WERI-Rb-1 (cell line): ENCODE results near the gene PHETA2.
"Not testable (repeated sequence)": the region's sequence is repeated elsewhere in the genome, so short reads cannot be mapped to it uniquely, and the experiment has no call there.

Experiments
- DNase-seq: peaks from one replicate; pipeline ENCODE4 v3.0.0-alpha.2; 2020
- H3K27ac ChIP-seq: fragments of 250-450 bp; sonication (Bioruptor Pico); 2 replicates; pipeline ENCODE4 v1.5.1; 2020; ENCODE audit warnings: mild to moderate bottlenecking, moderate library complexity
- H3K27me3 ChIP-seq: fragments of 250-450 bp; sonication (Bioruptor Pico); 2 replicates; pipeline ENCODE4 v1.5.1; 2021; ENCODE audit warnings: mild to moderate bottlenecking, low read depth, moderate library complexity; ENCODE audit not compliant: insufficient read depth, severe bottlenecking
- H3K36me3 ChIP-seq: fragments of 250-450 bp; sonication (Bioruptor Pico); 2 replicates; pipeline ENCODE4 v1.5.1; 2020; ENCODE audit warnings: mild to moderate bottlenecking, moderate library complexity
- H3K4me3 ChIP-seq: 2 replicates; pipeline ENCODE4 v1.5.1; 2011; ENCODE audit warnings: low read depth, mild to moderate bottlenecking, control low read depth, low read length
- H3K9me3 ChIP-seq: fragments of 250-450 bp; sonication (Bioruptor Pico); 2 replicates; pipeline ENCODE4 v1.5.1; 2021; ENCODE audit warnings: mild to moderate bottlenecking, moderate library complexity; ENCODE audit not compliant: severe bottlenecking
- CTCF ChIP-seq: IDR thresholded peaks from 2 replicates; pipeline ENCODE4 v1.5.1; 2011; ENCODE audit warnings: low read depth, mild to moderate bottlenecking, control low read depth, inconsistent platforms, low read length

The PHETA2 gene

GRCh38 chr22:42070517-42071422, 3.3 kb upstream of the PHETA2 start, which contains the start of gene NAGA:
NAGA (minus strand) TSS chr22:42070812; CDS start chr22:42070297, 515 bp downstream.
- Histone ChIP-seq H3K27me3 (no peaks in the 10 kb centered on the region), H3K36me3 (peaks cover 9% of the 10 kb centered on the region), H3K9me3 (no peaks in the 10 kb centered on the region), H3K27ac (peak within 1 kb of the TSS; percentile 88), H3K4me3 (peak within 1 kb of the TSS; percentile 52)
- DNase-seq, result peak; percentile 97
- no peak for TF ChIP-seq CTCF

- H3K4me3 ChIP-seq, result peak overlapping the region; percentile 52
- H3K36me3 ChIP-seq, H3K27me3 ChIP-seq, H3K9me3 ChIP-seq, DNase-seq: not testable (repeated sequence)
- H3K27ac ChIP-seq, result peak overlapping the region; percentile 88
Measured at GRCh38 chr22:42071508-42071907, 2.5 kb upstream of the PHETA2 start.

GRCh38 chr22:42072606-42073330, 1.3 kb upstream of the PHETA2 start:
- H3K9me3 ChIP-seq, result no peaks in the 10 kb centered on the region
- H3K36me3 ChIP-seq, result peaks cover 3% of the 10 kb centered on the region; the same call in 1 of the 2 replicates
- TF ChIP-seq CTCF, result 0 out of 2 replicates have a peak, but pooled peaks have one; percentile 22
- no peak overlapping the region for H3K27ac ChIP-seq
- DNase-seq, result no peak
- H3K27me3 ChIP-seq, result no peaks in the 10 kb centered on the region
- no peak overlapping the region for H3K4me3 ChIP-seq

- DNase-seq, result no peak
- Histone ChIP-seq H3K4me3 (no peak overlapping the region), H3K36me3 (no peaks in the 10 kb centered on the region), H3K27me3 (no peaks in the 10 kb centered on the region), H3K27ac (no peak overlapping the region), H3K9me3 (no peaks in the 10 kb centered on the region)
- no peak for TF ChIP-seq CTCF
Measured at GRCh38 chr22:42073621-42074041, 417 bp upstream of the PHETA2 start.

- H3K36me3 ChIP-seq, result no peaks in the 10 kb centered on the region
- no peak overlapping the region for H3K4me3 ChIP-seq
- no peaks in the 10 kb centered on the region for H3K9me3 ChIP-seq
- DNase-seq, result no peak
- TF ChIP-seq CTCF, result no peak
- no peaks in the 10 kb centered on the region for H3K27me3 ChIP-seq
- H3K27ac ChIP-seq, result no peak overlapping the region
Measured at GRCh38 chr22:42074846-42075676, 1.0 kb downstream of the PHETA2 start.
